HG02678 (cell line): ENCODE results near the gene SCTR.

Experiments used
- ATAC-seq: cut with Tn5 transposase; IDR thresholded peaks from one replicate; pipeline ENCODE4 v1.9.1; 2021; ENCODE audit warnings: mild to moderate bottlenecking, moderate library complexity; ENCODE audit not compliant: unreplicated experiment

Gene SCTR

DNA sequence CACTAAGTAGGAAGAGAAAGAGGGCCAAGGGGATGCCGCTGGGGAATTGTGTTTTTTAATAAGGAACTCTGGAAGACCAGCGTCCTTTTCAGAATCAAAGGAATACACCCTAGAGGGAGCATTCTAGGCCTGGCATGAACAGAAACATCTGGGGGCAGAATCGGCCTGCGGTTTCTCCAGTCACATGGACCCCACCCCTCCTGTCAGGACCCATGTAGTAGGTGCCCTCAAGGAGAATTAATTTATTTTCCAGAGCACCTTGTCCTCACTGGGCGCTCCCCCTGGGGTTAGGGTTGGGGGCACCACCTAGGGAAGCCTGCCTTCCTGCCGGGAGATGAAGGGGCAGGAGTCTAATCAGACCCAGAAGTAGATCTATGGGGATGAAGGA lies 48.4 kb downstream of the SCTR start:
- ATAC-seq, result no peak

- no peak for ATAC-seq
Measured at GRCh38 chr2:119475225-119475856, 48.9 kb downstream of the SCTR start.

DNA sequence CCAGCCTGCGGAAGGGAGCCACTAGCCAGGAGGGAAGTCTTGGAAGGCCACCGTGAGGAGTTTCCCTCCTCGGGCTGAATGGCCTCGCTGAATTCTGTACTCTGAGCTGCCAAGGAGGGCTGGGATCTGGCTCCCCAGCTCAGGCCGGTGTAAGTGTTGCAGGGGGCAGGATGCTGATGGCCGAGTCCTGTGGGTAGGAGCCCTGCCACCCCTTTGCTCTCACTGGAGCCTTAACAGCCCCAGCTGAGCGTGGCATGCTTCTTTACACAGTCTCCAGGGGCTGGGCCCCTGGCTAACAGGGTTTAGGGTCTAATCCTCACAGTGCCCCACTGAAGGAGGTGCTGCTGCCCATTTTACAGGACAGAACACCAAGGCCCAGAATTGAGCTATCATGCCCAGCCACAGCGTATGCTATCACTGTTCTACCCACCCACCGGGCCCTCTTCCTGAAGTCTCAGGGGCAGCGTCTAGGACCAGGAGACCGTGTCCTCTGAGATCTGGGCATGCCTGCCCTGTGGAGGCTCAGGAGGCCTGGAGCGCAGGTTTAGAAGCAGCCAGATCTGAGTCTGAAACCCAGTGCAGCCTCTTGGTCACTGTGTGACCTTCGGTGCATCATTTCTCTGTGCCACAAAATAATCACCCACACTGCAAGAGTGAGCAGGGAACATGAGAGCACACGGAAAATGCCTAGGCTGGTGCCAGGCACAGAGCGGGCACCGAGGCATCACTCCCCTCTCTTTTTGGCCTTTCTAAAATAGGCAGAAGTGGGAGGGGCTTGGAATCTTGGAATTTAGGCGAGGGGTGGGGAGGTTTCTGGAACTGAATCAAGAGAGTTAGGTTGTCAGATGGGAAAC lies 49.7 kb downstream of the SCTR start:
- no peak for ATAC-seq

DNA sequence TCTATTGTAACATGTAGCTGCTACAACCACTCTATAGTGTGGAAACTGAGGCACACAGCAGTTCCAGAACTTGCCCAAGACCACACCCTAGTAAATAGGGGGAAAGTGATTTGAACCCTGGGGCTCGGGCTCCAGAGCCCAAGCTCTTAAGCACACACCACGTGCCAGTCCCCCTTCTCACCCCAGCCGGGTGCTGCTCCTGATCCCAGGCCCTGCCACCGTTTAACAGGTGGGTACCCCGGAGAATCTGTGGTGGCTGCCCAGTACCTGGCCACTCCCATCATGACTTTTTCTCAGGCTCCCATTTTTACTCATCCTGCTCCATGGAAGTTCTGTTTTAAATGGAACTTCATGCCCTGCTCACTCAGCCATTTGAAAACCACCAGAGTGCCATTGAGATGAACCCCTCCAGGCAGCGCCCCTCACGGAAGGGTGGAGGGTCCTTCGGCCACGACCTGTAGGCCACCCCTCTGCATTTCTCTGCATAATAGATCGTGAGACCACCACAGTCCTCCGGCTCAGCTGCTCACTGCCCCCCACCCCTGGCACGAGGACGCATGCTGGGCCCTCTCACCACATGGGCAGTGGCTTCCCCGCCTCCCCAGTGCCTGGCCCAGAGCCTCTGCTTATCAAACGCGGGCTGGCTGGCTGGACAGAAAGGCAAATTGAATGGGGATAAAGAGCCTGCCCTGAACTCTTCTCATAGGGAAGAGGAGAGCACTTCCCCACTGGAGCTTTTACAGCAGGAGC lies 50.5 kb downstream of the SCTR start:
- ATAC-seq, result no peak

DNA sequence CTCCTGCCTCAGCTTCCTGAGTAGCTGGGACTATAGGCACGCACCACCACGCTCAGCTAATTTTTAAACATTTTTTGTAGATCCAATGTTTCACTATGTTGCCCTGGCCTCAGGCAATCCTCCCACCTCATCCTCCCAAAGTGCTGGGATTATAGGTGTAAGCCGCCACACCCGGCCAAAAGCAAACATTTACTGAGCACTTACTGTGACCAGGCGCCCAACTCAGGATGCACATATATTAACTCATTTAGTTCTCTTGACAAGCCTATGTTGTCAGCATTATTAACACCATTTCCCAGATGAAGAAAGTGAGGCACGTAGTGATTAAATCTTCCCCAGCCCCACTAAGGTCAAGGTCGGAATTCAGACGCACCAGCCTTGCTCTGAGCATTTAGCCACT lies 51.5 kb downstream of the SCTR start:
- ATAC-seq, result no peak

DNA sequence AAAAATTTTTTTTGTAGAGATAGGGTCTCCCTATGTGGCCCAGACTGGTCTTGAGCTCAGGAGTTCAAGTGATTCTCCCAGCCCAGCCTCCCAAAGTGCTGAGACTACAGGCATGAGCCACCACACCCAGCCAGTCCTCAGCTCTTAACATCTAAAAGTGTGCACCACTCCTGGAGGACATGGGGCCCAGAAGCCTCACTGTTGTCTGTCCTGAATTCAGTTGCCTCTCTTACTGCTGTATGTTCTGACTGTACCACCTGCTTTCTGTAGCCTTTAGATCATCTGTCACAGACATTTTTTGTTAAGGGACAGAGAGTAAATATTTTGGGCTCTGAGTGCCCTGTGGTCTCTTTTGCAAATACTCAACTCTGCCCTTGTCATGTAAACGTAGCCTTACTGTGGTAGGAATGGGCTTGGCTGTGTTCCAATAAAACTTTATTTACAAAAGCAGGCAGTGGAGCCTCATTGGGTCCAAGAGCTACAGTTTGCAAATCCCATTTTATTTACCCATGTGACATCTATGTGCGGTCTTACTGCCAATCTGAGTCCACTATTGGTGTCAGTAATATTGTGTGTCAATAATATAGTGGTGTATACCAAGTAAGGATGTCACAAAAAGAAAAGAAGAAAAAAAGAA lies 54.5 kb downstream of the SCTR start:
- ATAC-seq, result no peak

DNA sequence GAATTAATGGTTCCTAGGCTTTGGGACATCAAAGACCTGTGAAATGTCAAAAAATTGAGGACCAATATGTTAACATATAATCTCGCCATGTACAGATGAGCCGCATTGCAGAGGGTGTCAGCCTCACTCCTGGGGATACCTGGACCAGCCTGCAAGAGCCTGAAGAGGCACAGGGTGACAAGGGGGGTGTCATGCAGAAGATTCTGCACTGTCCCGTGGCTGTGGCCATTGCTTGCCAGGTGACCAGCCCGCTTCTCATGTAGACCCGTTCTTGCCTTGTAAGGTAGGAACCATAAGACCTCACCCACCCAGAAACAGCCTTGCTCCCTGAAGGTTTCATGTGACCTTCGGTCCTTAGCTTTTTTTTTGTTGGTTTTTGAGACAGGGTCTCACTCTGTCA lies 55.2 kb downstream of the SCTR start:
- no peak for ATAC-seq

DNA sequence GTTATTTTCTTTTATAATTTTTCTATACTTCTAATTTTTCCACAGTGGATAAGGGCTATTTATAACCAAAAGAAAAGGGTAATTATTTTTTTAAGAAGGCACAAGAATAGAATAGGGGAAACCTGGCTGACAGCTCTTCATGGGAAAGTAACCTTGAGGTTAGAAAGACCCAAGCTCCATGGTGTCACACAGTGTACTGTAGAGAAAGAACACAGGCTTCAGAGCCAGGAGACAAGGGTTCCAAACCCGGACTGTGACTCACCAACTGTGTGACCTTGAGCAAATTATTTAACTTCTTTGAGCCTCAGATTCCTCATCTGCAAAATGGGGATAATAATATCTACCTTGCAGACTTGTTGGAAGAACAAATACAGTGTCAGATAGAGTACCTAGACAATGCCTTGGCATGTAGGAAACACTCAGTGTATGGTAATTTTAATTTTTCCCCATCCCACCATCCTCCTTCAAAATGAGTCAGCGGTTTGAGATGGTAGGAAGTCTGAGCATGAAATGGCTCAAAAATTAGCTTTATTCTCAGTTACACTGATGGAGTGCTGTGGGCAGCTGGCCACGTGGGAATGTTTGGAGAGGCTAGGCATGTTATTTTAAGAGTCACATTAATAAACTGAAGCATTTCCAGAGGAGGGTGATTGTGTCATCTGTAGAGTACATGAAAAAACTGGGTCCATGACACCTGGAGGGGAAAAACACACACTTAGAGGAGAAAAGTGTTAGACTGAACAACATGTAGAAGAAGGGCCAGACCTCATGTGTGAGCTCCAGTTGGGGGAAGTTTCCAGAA lies 55.9 kb downstream of the SCTR start:
- ATAC-seq, result no peak

- ATAC-seq, result no peak
Measured at GRCh38 chr2:119466373-119466772, 57.9 kb downstream of the SCTR start.

GRCh38 chr2:119465687-119466086 lies 58.6 kb downstream of the SCTR start:
- ATAC-seq, result no peak

DNA sequence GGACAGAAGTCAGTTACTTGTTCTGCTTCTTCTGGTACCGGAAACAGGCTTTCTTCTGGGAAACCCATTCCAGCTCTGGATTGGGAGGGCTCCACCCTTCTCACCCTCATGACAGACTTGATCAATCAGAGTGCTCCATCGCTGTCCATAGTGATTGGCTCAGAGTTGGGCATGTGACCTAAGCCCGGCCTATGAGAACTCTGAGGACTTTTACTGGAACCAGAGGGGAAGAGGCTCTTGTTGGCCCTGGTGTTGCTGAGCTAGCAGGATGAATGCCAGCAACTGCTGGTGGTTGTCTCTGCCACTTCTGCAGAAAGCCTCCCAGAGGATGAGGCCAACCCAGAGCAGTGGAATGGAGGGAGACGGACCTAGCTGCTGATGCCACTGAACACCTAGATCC lies 59.3 kb downstream of the SCTR start:
- ATAC-seq, result no peak

GRCh38 chr2:119463990-119464389 lies 60.3 kb downstream of the SCTR start:
- no peak for ATAC-seq

- no peak for ATAC-seq
Measured at GRCh38 chr2:119463136-119463535, 61.1 kb downstream of the SCTR start.

- no peak for ATAC-seq
Measured at GRCh38 chr2:119462574-119462973, 61.7 kb downstream of the SCTR start.

DNA sequence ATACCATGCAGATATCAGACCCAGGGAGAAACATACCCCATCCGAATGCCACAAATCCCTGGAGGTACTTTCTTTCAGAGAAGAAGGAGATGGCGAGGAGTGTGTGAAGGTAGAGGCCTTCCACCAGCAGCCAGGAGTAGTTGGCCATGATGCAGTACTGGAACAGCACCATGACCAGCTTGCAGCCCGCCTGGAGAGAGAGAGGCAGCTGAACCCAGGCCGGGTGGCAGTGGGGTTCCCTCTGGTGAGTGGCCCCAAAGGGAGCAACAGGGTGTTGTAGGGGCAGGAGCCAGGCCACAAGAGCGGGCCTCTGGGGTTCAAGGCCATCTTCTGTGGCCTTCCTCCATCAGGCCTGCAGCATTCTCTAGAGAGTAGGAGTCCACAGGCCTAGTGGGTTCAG lies 62.5 kb downstream of the SCTR start:
- ATAC-seq, result no peak

GRCh38 chr2:119460076-119460475 lies 64.2 kb downstream of the SCTR start:
- no peak for ATAC-seq

DNA sequence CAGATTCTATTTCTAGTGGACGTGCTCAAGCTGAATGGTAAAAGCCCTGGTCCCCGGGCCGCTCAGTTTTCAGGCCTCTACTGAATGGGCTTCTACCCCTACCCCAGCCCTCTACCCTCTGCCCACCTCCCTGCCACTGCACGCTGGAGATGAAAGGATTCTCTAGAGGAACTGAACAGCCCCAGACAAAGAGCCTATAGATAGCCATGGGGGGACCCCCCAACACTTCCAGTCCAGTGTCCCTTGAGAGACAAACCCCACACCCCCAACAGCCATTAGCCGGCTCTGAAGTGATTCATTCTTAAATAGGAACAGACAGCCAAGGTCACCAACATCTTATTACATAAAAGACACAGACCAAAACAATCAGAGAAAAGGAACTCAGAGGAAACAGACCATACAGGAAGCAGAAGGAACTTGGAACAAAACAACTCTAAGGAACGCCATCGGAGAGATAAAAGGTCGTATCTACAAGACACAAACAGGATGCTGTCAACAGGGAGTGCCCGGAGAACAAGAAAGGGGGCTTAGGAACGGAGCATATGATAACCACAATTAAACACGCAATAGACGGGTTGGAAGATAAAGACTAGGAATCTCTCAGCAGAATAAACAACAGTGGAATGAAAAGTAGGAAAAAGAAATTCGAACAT lies 69.1 kb downstream of the SCTR start:
- ATAC-seq, result no peak

GRCh38 chr2:119453972-119454593 lies 70.2 kb downstream of the SCTR start:
- no peak for ATAC-seq

DNA sequence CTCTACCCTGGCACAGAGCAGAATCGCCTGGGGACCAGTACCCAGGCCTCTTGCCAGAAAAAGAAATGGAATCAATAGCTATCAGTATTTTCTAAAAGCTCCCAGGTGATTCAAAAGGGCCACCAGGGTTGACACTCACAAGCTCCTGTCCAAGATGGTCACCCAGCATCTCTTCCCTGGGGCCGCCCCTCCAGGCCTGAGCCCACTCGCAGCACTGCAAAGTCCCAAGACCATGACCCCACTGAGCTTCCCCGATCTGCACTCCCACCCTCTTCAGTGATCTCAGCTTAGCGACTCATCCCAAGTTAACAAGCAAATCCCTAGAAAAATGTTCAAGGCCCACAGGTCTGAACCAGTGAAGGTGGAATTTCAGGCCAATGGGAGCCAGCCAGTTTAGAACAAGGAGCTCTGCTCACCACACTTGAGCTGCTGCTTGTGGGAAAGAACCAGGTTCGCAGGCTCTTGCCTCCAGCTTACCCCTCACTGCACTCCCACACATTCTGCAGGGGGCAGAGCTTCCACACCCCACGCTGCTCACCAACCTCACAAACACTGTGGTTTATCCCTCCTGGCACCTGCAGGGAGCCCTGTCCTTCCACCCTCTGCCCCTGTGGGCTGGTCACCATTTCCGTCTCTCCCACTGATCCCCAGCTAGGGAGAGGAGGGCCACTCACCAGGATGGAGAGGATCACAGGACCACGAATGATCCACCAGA lies 72.8 kb downstream of the SCTR start:
- no peak for ATAC-seq
